HG02798 (cell line): ENCODE measurements around the gene LRRC8B.
A peak's percentile ranks its signal among the peaks of the same experiment; 100 is the strongest.

Experiments
- ATAC-seq: cut with Tn5 transposase; IDR thresholded peaks from one replicate; pipeline ENCODE4 v1.9.1; 2021; ENCODE audit warnings: mild to moderate bottlenecking; ENCODE audit not compliant: unreplicated experiment, poor library complexity

Gene LRRC8B

DNA sequence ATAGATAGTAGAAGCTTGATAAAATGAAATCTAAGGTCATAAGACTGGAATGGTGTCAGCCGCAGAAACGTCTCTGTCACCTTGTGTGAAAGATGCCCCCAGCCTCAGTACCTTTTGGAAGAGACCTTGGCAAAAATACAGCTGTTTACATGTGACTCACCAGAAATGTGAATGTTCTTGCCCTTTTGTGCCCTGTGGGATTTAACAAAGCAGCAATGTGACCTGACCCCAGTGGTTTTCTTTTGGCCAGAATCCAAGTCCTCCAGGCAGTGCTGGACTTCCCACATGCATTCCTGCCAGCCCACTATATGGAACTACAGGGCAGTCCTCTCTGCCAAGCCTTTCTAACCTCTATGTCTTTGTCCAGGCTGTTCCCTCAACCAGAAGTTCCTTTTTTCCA, 81.1 kb downstream of the LRRC8B start:
- no peak for ATAC-seq

DNA sequence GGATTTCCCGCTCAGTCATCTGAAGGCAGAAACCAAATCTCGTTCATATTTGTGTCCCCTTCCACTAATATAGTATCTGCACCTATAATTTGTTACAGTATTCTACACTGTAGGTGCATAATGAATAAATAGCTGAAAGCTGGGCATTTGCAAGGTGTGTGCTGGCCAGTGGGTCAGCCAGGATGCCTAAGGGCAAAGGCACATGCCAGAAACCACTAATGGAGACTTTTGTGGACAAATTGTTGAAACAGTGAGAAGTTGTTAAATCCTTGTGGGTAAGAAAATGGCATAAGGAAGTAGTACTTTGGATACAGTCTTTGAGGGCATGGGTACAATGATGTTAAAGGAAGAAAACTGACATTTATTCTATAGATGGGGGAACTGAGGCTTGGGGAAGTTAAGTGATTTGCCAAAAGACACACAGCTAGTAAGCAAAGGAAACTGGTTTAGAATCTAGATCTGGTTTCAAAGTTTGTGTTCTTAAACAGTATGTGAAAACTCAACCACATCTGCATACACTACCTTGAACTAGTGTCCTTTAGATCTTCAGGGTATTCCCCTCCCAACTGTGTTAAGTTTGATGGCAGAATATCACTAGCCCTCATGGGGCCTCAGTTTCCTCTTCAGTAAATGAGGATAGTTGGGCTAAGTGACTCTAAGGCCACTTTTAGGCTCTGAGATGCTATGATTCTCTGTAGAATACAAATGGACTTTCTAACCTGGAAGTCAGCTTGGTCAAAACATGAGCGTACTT, 81.8 kb downstream of the LRRC8B start:
- ATAC-seq = no peak

DNA sequence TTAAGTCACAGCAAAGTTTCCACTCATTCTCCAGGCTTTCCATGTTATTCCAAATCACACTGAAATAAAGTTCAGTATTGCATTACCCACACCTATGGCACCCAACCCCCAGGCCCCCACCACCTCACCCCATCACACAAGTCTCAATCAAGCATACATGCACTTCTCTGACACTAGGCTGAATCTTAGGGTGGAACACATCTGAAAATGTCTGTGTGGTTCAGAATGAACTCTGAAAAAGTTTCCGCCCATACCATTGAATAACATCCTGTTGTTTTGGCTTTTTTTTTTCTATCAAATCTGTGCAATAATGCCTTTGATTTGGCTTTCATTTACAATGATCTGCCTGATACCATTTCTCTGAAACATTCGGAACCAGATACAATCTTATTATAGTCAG, 82.5 kb downstream of the LRRC8B start:
- ATAC-seq = no peak

DNA sequence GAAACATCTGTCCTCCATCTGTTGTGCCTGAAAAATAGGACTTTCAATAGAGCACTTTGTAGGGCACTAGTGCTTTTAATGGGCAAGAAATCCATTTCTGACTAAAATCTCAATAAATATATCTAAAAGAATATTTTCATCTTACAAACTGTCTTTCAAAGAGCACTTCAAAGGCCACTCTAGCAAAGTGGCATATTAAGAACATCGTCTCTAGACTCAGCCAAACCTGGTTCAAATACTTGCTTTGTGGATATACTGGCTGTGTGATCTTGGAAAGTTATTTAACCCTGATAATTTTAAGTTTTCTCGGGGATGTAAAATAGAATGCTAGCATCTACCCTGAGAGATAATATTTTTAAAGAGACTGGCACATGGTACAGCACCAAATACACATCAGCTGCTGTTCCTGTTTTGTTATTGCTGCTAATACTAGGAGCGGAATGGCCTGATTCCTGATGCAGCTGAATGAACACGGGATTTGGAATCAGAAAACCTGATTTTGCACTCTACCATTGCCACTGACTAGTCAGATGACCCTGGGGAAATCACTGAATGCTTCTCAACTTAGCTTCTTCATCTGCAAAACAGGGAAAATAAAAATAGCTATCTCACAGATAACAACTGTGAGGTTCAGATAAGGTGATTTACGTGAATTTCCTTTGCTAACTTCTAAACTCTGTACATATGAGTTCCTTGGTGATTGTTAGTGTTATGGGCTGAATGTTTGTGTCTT, 83.1 kb downstream of the LRRC8B start:
- ATAC-seq = no peak

DNA sequence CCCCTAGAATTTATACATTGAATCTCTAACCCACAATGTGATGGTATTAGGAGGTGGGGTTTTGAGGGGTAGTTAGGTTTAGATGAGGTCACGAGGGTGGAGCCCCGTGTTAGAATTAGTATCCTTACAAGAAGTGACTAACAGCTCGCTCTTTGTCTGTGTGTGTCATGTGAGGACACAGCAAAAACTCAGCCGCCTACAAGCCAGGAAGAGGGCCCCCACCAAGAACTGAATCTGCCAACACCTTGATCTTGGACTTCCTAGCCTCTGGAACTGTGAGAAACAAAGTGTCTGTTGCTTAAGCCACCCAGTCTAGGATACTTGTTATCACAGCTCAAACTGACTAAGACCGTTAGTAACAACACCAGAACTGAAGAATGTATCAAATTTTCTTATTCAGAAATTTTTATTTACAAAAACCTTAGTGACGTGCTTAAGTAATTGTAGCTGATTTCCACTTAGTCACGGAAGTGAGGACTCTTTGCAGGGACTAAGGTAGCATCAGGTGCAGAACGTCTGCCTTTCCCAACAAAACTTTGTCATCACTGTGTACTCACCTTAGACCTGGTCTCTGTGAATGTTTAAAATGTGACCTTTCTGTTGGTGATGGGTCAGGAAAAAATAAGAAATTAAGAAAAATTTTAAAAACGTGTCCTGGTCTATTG, 83.8 kb downstream of the LRRC8B start:
- ATAC-seq = no peak

DNA sequence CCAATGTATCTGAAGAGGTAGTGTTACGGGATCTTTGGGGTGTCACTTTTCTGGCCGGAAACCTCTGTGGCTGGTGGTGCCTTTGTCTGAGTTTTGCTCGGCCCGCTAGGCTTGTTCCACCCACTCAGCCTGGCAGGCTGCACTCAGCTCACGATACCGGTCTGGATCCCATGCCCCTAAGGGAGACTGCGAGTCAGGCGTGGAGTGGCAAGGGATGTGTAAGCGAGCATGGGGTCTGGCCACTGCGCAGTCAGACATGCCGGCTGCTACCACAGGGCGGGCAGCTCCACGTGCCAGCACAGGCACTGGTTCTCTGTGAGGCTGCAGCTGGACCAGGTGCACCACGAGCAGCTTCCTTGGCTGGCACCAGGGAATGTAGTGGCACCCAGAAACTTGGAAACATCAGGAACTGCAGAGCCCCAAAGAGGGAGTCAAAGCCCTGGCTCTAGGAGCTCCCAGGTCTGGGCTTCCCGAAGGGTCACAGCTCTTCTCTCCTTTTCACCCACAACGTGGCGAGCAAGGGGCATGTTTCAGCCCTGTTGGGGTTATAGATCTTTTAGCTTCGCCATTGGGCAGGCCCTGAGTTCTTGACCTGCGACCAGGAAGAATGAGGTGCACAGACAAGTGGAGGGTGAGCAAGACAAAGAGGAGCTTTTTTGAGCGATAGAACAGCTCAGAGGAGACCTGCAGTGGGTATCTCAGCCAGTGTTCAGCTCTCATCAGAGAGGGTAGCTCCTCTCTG, 84.5 kb downstream of the LRRC8B start:
- ATAC-seq = no peak

DNA sequence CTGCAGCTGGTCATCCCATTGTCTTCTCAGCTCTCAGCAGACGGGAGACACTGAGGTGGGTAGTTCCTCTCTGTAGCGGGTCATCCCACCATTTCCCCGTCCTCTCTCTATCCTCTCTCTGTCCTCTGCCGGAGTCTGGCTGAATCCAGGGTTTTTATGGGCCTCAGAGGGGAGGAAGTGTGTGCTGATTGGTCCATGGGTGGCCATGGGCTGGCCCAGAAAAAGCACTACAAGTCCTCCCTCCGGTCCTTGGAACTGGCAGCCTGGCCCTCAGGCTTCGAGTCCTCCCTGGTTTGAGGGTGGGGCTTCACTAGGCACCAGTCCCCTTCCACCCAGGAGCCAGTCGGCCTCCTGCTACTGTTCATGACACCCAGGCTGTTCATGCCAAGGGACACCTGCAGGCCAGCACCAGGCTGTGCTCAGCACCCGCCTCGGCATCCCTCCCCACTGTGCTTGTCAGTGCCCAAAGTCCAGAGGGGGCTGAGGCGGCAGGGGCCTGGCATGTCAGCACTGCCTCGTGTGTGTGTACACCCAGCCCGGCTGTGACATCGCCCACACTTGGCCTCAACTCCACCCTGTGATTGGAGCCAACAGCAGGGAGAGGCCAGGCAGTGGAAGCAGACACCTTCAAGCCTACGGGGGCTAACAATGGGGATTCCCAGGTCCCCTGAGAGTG, 85.3 kb downstream of the LRRC8B start:
- ATAC-seq = no peak

DNA sequence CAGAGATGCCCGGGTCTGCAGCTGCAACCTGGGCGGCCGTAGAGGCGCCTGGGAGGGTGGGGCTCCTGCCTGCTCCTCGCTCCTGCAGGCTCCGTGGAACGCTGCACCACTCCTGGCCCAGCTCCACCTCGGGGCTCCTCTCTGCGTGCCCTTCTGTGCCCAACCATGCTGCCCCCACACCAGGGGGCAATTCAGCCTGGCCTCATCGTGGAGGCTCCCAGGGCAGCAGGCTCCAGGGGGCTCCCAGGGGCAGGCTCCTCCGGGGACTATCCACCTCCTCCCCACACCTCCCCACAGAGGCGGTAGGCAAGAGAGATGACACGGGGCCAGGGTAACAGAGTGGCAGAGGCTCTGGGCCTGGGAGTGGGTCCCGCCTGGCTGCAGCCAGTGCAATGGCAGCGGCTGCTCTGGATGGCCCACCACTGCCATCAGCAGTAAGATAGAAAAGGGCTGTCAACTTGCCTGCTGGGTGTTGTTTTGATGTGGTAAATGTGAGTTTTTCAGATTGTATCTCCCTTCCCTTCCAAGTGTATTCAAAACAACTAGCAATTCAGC, 85.9 kb downstream of the LRRC8B start:
- no peak for ATAC-seq

DNA sequence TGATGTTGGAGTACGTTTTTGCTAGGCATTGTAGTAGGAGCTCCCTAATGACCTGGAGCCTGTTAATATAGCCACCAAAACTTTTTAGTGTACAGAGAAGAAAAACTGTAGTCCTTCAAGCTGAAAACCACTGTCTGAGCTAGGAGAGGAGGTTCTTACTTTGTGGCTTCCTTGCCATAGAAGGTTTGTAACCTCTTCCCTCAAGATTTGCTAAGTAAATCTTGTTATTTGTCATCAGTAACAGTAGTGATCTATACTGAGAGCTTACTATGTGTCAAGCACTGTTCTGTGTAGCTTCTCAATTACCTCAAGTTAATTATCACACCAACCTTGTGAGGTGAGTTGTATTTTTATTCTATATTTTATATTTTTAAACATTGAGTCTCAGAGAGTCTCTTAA, 87.1 kb downstream of the LRRC8B start:
- ATAC-seq = peak; percentile 97

DNA sequence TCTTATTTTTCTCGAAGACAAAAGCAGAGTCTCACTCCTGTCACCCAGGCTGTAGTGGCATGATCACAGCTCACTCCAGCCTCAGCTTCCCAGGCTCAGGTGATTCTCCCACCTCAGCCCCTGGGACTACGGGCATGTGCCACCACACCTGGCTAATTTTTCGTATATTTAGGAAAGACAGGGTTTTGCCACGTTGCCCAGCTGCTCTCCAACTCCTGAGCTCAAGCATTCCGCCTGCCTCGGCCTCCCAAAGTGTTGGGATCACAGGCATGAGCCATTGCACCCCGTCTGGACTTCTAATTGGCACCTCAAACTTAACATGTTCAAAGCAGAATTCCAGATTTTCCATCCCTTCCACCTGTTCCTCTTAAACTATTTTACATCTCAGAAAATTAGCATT, 89.3 kb downstream of the LRRC8B start:
- ATAC-seq = no peak

DNA sequence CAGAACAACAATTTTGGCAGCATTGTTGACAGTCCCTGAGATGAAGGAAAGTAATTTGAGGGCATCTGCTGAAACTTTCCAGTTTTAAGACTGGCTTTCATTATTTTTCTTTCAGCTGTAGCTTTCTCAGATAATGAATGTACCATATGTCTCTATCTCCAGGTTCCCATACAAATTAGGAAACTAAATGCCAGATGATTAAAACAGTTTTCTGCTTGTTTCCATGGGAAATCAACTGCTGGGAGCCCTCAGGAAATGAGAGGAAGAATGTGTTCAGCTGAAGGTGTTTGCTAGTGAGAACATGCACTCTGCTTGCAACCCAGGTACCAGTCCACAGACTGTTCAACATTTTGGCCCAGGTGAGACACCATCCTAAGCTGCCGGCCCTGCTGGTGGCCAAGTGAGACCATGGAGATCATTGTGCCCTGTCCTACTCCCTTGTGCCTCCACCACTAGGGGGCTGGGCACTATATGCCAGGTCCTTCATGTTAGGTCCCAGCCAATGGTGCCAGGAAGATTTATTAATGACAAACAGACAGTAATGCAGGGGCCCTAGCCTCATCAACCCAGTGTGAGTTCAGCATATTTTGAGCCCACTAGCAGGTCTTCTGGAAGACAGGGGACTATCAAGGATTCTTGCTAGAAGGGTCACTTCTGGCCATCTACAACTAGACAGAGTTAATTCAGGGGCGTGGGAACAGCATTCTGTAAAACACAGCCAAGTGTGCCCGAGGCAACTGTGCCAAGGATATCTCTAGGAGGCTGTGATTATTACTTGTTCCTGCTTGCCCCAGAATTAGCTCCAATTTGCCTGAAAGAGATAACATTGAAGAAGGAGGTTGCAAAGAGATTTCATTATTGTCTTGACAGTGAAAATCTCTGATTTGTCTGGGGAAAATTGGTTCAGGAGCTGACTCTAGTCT, 91.3 kb downstream of the LRRC8B start:
- no peak for ATAC-seq

DNA sequence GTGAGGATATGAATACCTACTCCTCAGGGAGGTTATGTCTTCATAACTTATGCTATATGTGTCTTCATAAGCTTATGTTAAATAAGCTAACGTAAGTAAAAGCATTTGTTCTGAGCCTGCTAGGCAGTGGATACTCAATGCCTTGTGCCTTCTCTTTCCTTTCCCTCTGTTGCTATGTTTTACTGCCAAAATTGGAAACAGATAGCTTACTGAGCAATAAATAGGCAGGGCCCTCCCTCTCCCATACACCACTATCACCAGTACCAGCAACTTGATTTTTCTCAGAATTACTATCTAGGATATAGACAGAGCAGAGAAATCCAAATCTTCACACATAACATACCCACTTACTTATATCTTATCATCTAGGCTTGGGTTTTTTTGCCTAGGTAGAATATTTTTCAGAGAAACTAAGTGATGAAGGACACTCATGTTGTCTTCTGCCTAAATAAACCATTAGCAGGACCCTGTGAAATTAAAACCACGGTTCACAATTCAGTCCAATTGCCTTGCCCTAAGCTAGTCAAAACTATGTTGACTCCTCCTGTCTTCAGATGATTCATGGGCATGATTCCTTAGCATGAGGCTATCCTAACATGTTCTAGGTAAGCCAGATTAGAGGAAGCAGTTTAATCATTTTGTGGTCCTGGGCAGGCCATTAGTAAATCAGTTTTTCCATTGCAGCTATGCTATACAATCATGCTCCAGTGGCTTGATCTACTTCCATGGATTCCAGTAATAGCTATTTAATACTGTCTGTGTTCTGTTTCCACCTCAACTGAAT, 92.4 kb downstream of the LRRC8B start:
- no peak for ATAC-seq

DNA sequence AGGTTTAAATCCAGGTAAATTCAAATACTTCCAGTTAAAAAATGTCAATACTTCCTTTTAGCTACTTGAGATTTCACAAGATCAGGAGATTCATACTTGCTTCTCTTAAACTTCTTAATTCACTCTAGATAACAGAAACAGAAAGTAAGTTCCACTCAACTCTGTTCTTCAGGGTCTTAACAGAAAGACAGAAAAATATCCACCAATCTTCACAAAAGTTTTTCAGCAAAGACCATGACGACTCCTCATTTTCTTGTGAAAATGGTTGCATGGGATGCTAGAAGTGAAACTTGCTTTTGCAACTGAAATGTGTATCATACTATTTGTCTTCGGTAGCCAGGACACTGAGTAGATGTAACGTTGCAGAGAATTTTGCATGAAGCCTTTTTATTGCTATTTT, 96.0 kb downstream of the LRRC8B start:
- no peak for ATAC-seq

DNA sequence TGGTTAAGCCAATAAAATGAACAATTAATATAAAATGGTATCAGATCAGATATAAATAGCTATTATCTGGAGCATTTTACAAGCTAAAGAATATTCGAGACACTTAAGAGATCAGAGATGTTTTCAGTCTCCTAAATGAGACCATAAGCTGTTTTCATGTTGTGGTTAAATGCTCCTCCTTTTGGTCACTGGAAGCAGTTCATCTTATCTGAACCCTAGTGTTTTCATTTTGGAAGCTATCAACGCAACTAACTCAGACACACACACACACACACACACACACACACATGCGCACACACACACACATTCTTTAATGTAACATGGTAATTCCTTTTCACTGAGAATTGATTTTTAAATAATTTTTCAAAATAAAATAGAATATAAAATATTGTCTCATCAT, 98.3 kb downstream of the LRRC8B start:
- no peak for ATAC-seq

DNA sequence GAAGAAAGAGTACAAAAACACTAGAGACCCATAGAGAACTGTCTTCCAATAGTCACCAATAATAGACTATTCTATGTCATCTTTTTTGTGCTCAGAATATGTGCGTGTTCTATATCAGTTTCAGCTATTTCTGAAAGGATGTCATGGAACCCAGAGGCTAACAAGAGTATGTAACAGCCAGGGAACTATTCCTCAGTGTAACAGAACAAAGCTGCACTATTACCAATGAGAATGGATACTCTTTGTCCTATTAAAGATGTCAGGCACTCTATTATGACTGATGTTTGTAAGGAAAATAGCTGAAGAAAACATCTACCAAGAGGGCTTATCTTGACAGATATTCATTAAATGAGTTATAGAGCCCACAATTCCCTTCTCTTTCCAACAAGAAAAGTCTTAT, 99.7 kb downstream of the LRRC8B start:
- no peak for ATAC-seq

DNA sequence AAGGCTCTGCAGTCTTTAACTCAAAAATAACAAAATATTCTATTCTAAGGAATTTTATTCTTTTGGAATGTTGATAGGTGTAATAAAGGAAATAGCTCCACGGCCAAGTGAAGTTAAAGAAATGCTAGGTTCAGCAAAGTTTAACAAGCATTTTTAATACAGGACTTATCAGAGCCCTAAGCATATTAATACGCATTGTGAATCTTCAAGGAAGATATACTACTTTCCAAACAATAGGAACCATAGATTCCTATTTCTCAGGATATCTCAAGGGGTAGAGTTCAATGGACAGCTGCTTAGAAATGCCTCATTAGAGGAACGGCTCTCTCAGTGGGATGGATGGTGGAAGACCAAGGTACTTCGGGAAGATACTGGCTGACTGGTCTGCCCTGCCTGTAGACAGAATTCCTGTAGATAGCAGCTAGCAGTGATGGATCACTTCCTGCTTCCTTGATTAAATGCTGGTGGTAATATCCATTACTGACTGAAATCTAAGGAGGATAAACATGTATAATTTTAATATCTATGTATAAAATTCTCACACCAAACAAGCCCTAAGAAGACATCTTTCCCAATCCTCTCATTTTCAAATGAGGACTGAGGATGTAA, 100.2 kb downstream of the LRRC8B start:
- no peak for ATAC-seq

DNA sequence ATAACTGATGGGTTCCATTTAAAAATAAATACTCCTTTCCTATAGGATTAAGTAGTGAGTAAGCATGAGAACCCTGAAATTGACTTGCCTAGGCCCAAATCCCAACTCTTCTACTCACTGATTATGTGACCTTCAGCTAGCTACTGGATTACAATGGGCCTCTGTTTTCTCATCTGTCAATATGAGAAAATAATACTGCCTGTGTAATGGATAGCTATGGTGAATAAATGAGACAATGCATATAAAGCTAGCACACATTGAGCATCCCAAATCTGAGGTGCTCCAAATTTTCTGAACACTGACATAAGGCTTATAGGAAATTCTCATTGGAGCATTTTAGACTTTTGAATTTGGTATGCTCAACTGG, 103.0 kb downstream of the LRRC8B start:
- ATAC-seq = no peak

DNA sequence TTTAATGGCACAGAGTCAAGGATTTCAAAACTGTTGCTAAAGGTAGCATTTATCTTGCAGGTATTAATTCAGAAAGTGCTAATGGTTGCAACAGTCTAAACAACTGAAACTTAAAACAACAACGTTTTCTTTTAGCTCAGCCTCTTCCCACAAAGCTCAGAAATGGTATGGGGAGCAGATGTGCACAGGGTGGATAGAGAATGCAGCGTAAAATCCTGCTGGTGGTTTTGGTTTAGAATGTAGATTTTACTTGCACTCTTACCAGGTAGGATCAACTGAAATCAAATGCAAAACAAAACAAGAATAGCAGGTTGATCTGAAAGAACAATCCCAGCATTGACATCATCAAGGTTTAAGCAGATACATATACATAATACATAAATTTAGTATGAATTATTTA, 104.5 kb downstream of the LRRC8B start:
- no peak for ATAC-seq
